Stimulated activated CD8-positive, alpha-beta memory T cell treated with anti-CD3 and anti-CD28 coated beads, Interleukin-15, amount 100 ng/mL, for 1 hour (primary cell): ENCODE measurements around the gene NDUFS8.

Experiments
- DNase-seq: peaks from one replicate; pipeline ENCODE4 v3.0.0-alpha.2; 2020; ENCODE audit warnings: low read depth

NDUFS8 gene

GRCh38 chr11:68036717-68037239, 6.3 kb downstream of the NDUFS8 start:
- DNase-seq: no peak

DNA sequence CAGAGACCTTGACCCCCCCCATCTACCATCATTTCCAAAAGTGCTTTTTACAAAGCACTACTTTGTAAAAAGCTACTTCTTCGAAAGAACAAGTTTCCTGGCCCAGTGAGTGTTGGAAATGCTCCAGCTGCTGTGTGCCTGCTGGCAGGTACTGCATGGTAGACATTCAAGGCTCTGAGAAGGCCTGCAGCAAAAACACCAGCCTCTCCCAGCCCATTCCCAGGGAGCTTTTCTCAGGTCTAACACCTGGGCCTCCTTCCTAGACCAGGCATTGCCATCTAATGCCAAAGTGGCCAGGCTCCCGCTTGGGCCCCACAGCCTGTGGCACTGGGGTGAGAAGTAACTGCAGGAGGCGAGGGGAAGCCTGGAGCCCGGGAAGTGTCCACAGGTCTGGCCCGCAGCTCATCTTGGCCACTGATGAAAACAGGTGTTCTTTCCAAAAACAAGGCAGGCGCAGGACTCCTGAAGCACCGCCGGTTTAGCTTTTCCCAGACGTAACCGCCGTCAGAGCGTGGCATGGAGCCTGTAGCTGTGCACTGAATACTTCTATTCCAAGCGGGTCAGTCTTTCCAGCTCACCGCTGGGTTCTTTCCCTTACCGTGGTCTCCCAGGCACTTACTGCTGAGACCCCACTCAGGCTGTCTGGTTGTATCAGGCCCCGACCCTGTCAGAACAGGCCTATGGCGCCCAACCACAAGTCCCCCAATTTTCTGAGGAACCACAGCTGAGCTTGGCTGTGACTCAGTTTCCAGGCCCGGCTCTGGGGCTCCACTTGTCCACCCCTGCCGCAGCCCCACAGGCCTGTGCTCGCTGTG, 7.1 kb downstream of the NDUFS8 start:
- DNase-seq: no peak

- no peak for DNase-seq
Observed at GRCh38 chr11:68038226-68038717, 7.8 kb downstream of the NDUFS8 start.

DNA sequence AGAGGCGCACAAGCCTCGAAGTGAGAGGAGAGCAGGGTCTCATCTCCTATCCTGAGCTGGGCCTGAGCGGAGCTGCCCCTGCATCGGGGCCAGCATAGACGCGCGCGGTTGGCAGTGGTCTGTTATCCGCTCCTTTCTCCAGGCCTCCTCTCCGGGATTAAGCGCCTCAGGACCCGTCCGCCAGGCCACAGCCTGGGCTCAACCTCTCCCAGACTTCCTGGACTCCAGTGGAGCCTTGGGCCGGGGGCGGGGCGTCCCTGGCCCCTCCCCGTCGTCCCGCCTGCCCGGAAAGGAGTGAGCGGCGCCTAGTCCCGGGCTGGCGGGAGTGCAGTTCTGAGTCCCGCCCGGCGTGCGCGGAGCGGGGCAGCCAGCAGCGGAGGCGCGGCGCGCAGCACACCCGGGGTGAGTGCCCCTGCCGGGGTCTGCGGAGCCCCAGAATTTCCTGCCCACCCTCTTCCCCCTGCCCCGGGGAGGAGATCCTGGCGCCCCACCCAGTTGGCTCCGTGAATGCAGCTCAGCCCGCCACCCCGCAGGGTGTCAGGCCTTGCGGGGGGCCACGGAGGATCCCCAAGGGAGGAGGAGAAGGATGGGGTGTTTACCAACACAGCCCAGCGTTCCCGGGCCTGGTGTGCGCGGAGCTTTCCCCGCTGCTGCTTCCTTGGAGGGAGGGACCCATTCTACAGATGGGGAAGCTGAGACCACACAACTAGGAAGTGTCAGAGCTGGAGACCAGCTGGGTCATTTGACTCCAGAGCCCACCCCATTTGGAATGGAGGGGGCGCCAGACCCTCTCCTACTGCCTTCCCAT, 8.4 kb downstream of the NDUFS8 start, which contains the start of gene TCIRG1:
Gene TCIRG1, plus strand, starts transcription at position 308 of the 808 bp plus-strand sequence. CDS start 2,247 bp downstream, outside the sequence.
- DNase-seq: no peak

- no peak for DNase-seq
Observed at GRCh38 chr11:68039526-68040086, 9.1 kb downstream of the NDUFS8 start.

DNA sequence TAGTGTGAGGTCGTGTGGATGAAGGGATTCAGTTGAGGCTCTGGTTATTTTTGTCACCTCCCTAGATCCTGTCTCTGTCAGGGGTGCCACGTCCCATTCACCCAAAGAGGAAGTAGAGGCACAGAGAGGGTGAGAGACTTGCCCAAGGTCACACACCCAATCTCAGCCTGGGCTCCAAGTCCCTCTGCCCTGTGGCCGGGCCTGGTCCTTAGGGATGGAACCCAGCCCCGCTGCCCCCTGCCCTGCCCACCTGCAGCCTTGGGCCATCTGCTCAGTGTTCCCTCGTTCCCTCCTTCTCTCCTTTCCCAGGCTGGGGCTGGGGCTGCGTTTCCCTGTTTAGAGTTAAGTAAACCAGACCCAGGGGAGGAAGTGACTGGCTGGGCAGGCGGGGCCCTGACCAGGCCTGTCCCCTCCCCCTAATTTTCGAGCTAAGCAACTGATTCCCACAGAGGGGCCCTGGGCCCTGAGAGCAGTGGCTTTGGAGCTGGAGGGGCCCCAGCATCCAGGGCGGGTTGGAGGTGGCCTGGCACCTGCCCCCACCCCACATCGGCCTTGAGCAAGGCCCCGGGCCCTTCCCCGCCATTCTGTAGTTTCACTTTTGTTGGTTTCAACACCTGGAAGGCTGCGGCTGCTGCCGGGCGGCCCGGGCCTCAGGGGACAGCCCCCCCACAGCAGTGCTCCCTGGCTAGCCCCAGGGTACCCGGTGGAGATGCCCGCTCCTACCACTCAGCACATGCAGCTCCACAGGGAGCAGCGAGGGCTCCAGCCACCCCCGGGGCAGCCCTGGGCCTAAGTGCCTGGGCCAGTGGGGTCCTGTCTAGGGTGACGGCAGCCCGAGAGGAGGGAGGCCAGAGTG, 9.8 kb downstream of the NDUFS8 start:
- DNase-seq: no peak

GRCh38 chr11:68040957-68041591, 10.6 kb downstream of the NDUFS8 start:
- no peak for DNase-seq

GRCh38 chr11:68041617-68042218, 11.2 kb downstream of the NDUFS8 start:
- no peak for DNase-seq

DNA sequence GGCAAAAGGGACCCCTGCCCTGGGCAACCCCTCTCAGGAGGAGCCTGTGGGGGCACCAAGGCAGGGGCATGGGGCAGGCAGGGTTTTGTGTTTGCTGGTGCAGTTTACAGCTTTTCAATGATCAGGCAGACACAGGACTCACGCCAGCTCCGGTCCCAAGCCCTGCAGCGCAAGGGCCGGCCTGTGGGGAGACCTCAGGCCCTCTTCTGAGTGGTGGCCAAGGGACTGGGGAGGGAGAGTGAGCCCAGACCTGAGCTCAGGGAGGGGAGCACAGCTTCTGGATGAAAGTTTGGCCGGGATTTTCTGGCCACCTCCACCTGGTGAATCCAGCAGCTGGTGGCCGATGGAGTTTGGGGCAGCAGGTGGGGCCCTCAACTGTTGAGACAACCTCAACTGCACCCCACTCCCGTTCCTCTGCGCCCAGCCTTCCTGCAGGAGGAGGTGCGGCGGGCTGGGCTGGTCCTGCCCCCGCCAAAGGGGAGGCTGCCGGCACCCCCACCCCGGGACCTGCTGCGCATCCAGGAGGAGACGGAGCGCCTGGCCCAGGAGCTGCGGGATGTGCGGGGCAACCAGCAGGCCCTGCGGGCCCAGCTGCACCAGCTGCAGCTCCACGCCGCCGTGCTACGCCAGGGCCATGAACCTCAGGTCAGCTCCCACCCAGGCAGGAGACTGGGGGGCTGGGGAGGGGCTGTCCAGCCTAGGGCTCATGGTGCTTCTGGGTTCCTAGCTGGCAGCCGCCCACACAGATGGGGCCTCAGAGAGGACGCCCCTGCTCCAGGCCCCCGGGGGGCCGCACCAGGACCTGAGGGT, 11.9 kb downstream of the NDUFS8 start:
- no peak for DNase-seq

DNA sequence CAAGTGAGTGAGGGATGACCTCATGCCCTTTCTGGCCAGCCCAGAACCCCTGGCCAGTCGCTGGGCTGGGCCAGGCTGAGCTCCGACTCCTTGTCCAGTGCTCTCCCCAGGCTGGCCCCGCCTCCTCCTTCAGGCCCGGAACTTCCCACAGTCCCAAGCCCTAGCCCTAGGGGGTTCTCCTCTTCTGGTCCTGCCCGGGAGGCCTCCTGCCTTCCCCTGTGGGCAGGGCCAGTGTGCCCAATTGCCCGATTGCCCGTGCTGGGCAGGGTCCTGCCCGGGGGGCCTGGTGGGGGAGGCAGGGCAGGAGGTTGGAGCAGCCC, 12.5 kb downstream of the NDUFS8 start:
- DNase-seq: no peak

GRCh38 chr11:68043349-68044144, 13.1 kb downstream of the NDUFS8 start:
- DNase-seq: no peak

DNA sequence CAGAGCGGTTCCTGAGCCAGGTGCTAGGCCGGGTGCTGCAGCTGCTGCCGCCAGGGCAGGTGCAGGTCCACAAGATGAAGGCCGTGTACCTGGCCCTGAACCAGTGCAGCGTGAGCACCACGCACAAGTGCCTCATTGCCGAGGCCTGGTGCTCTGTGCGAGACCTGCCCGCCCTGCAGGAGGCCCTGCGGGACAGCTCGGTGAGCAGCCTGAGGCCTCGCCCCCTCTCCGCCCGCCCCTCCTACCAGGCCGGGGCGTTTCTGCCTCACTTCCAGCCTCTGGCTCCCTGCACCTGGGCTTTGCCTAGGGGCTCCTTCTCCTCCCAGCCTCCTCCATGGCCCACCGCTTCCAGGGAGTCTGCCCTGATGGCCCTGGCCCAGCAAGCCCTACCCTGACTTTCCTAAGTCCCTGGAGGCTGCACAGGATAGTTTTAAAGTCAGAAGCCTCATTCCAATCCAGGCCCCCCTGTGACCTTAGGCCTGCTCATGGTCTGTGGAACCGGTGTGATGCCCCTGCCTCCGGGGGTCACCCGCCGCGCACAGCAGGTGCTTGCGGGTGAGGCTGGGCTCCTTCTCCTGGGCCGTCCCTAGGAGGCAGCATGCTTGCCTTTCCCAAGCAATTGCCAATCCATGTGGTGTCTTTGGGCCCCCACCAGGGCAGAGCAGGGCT, 13.8 kb downstream of the NDUFS8 start:
- DNase-seq: no peak

DNA sequence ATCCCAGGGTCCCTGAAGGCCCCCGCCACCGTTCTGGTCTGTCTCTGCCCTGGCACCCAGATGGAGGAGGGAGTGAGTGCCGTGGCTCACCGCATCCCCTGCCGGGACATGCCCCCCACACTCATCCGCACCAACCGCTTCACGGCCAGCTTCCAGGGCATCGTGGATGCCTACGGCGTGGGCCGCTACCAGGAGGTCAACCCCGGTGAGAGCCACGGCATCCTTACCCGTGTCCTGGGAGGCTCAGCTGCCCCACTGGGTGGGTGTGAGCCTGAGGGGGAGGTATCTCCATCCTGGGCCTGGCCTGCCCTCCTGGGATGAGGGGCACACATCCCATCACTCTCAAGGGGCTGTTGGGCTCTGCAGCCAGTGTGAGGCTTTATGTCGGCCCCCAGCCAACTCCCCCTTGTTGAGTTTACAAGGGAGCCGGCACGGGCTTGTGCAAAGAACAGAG, 14.4 kb downstream of the NDUFS8 start:
- DNase-seq: no peak

- DNase-seq: no peak
Observed at GRCh38 chr11:68047437-68048290, 17.2 kb downstream of the NDUFS8 start.

- DNase-seq: no peak
Observed at GRCh38 chr11:68048681-68049508, 18.4 kb downstream of the NDUFS8 start.
